Activated CD4-positive, alpha-beta T cell treated with anti-CD3 and anti-CD28 coated beads for 4 hours (primary cell): ENCODE measurements around the gene GPR33.
"Not testable (repeated sequence)": the region's sequence is repeated elsewhere in the genome, so short reads cannot be mapped to it uniquely, and the experiment has no call there.

Experiments
- DNase-seq, 2 donors: peaks; one replicate each; pipeline ENCODE4 v3.0.0-alpha.2; 2020

Gene GPR33, protein sequence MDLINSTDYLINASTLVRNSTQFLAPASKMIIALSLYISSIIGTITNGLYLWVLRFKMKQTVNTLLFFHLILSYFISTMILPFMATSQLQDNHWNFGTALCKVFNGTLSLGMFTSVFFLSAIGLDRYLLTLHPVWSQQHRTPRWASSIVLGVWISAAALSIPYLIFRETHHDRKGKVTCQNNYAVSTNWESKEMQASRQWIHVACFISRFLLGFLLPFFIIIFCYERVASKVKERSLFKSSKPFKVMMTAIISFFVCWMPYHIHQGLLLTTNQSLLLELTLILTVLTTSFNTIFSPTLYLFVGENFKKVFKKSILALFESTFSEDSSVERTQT

DNA sequence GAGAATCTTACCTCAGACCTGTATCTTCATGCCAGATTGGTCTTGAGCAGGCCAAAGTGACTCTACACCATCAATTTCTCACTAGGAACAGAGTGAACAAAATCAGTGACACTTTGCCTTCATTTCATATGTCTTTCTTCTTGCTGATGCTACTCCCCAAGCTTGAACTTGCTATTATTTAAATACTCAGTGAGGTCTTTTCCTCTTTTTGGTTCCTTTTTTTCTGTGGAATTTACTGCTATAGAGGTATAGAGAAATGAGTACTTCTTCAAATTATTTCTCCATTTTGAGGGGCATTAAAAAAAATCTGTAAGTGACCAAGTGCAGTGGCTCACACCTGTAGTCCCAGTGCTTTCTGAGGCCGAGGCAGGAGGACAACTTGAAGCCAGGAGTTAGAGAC lies at the start of gene GPR33:
GPR33 (minus strand) TSS at position 154 of the 400 bp plus-strand sequence. CDS start 4,074 bp downstream, outside the sequence.
- DNase-seq = no peak

DNA sequence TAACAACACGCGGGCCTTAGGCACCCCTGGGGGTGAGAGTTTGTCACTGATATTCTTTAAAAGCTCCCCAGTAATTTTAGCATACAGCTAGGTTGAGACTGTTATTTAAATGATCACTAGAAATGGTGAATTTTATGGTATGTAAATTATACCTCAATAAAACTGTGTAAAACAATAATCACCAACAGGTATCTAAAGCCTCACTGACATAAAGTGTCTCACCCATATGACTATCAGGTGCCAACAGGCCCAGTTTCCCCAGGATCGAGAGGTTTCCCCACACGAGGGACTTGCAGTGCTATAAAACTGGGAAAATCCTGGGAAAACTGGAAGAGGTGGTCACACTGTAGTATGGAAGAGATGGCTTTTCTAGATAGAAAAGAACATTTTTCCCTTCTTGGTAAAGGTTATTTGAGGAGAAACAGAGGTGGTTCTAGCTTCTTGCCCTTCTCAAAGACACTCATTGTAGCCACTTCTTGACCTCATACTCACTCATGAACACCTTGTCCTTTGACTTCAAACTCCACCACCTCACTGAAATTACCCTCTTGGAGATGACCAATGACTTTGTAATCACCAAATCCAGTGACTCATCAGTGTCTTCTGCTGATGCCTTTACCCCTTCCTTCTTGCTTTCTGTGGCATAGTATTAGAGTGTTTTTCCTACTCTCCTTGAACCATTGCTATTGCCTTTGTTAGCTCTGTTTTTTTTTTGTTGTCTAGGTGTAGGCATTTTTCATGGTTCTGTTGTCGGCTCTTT lies 48.5 kb upstream of the GPR33 start:
- no peak for DNase-seq

DNA sequence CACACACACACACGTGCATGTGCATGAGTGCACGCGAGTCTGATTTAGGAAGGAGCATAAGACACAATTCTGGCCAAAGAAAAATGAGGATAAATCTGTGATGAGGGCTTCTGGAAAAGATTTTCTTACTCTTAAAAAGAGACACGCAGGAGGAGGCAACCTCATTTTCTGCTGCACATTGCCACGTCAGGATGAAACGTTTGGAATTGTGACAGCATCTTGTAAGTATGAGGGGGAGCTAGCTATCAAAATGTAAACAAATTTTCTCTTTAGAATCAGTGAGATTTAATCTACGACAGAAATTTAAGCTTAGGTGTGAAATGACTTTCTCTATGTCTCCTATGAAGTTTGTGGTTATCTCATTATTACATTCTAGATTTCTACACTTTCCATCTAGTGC lies 42.3 kb upstream of the GPR33 start:
- DNase-seq = no peak

DNA sequence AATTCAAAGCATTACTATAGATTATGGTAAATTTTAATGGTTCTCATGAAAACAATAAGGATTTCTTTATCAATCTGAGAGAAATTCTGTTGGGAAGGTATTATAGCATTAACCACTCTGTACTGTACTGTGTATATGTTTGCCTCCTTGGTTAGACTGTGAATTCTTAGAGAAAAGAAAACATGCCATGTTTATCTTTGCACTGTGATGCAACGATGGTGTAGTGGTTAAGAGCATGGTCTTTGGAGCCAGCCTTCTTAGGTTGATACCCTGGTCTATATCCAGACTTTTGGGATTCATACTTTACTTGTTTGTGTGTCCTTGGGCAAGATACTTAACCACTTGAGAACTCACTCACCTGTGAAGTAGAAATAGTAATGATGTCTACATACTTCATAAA lies 41.2 kb upstream of the GPR33 start:
- no peak for DNase-seq

DNA sequence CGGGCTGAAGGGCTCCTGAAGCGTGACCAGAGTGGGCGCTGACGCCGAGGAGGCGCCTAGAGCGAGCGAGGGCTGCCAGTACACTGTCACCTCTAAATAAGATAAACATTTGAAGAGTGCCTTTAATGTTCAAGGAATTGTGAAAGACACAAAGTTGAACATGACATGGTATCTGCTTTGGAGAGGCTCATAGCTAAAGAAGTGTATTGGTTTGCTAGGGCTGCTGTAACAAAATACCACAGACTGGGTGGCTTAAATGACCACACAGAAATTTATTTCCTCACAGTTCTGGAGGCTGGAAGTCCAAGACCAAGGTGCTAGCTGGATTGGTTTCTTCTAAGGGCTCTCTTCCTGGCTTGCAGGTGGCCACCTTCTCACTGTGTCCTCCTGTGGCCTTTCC lies 39.7 kb upstream of the GPR33 start:
- no peak for DNase-seq

DNA sequence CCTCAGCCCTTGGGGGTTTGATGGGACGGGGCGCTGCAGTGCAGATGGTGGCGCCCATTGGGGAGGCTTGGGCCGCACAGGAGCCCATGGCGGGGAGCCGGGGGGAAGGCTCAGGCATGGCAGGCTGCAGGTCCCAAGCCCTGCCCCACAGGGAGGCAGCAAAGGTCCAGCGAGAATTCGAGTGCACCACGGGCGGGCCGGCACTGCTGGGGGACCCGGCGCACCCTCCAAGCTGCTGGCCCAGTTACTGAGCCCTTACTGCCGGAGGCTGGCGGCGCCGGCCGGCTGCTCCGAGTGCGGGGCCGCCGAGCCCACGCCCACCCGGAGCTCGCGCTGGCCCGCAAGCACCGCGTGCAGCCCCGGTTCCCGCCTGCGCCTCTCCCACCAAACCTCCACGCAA lies 39.2 kb upstream of the GPR33 start:
- no peak for DNase-seq

DNA sequence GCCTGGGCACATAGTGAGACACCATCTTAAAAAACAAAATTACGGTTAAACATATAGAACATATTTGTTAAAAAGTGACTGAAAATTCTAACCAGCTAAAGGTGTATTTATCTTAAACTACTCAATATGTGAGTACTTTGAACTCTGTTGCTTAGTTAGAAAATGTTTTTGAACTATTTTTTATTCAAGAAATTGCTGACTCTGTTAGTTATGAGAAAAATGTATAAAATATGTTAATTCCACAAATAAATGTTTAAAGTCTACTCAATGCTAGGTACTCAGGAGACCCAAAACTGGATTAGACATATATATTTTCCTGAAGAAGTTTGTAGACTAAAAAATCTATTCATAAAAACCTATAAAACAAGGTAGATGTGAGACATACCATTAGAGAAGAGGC lies 23.0 kb upstream of the GPR33 start:
- no peak for DNase-seq

DNA sequence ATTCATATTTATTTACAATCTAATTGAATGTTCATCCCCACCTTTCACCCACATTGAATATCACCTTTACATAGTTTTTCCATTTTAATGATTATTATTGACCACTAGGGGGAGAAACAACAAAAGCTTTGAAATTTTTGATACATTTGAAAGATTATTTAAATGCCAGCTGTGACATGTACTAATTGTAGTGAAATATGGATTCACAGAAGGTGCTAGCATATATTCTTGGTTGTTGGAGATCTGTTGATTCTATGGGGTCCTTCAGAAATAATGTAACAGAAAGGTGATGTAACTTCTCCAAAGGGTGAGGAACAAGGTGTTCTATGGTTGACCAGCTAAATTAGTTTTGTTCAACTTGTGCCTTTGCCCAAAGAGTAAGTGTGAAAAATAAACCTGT lies 22.4 kb upstream of the GPR33 start:
- DNase-seq = no peak

DNA sequence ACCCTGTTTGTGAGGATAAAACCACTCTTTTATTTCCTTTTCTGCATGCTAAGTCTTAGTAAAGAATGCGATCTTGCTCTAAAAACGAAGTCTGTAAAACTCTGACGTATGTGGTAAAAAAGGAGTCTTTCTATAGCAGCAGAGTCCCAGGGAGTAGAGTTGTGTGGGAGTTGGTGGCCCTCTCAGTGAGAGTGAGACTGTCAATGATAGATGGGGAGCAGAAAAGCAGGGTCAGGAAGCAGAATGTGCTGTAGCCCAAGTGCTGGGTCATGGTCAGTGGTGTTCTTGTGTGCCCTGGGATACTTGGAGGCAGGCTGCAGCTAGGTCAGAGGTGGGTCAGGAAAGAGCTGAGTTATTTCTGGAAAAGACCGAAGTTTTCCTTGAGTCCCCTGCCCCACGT lies 20.3 kb upstream of the GPR33 start:
- DNase-seq = no peak

DNA sequence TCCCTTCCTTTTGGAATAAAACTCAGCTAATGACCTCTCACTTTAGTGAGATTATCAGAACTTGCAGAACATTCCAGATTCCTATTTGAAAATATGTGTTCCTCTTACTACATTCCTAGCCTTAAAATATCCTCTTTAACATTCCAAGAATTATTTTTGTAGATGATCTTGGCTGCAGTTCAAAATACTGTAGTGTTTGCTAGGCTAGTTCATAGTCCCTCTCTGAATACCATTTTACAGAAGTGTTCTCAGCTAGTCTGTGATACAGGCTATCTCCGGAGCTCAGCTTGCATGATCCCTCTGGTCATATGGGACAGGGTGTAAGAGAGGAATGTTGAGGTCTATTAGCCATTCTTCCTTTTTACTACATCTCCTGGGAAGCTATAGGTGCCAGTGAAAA lies 17.6 kb upstream of the GPR33 start:
- no peak for DNase-seq

DNA sequence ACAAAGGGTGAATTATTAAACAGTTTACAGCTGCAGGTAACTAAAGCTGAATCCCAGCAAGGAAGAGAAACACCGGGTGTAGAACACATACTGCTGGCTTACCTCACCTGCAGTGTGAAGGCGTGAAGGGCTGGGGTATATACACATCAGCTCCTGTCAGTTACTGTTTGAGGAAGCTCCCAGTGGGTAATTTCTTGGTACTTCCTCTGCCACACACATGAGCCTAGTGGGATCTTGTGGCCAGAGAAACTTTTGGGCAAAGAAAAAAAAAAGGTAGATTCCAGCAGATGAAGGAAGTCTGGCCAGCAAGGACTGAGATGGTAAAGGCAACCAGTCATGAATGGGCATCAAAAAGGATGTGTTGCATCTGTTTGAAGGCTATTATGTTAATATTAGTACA lies 14.0 kb upstream of the GPR33 start:
- DNase-seq = no peak

DNA sequence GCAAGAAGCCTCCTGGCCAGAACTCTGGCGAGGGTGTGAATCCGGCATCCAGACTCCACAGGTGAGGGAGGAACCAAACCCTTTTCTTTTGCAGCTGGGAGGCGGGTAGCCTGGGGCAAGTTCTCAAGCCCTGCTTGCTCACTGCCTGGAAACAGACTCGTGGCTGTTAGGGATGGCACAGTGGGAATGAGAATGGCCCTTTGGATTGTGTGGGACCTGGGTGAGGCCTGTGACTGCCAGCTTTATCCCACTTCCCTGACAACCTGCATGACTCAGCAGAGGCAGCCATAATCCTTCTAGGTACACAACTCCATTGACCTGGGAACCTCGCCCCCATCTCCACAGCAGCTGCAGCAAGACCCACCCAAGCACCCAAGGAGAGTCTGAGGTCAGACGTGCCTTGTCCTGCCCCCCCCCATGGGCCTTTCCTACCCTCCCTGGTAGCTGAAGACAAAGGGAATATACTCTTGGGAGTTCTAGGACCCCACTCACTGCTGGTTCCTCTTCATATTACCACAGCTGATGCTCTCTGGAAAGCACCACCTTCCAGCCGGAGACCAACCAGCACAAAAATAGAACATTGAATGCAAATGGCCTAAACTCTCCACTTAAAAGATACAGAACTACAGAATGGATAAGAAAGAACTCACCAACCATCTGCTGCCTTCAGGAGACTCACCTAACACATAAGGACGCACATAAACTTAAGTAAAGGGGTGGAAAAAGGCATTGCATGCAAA lies 5.1 kb upstream of the GPR33 start:
- DNase-seq = no peak

DNA sequence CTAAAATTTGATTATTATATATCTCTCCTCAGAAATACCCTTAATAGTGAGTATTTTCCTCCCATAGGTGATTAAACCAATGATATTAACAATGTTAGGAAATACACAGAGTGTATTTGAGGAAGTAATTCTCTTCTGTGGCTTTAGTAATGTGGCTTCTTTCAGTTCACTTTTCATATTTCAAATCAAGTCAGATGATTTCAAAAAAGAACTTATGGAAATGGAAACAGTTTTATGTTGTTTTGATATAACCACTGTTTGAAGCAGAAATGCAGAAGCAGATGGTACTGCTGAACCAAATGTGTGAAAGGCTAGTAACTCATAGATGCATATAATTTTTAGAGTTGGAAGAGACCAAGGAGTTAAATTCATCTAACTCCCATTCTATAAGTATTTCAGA lies 1.9 kb upstream of the GPR33 start:
- DNase-seq = no peak

DNA sequence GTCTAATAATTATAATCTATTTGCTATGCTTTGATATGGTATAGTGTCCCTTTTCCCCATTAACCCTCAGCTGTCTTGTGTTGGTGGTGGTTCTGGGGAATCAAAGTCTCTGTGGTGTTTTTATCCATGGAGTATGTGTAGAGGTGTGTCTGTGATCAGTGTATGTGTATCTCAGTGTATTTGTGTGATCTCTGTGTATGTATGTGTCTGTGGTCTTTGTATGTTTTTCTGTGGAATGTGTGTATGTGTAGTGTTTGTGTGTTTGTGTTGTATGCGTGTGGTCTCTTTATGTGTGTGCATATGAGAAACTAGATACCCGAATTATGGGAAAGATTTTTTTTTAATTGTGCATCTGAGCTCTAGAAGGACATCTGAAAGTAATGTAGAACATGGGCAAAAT lies 1.1 kb downstream of the GPR33 start:
- DNase-seq = no peak

DNA sequence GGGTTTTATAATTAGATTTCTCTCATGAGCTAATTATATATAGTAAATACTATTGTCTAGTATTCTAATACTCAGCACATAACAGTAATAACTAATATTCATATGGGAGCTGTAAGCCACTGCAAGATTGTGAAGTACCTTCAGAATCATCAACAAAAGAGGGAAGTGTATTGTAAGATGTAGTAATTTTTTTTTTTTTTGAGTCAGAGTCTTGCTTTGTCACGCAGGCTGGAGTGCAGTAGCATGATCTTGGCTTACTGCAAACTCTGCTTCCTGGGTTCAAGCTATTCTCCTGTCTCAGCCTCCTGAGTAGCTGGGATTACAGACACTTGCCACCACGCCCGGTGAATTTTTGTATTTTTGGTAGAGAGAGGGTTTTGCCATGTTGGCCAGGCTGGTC lies 3.1 kb downstream of the GPR33 start:
- no peak for DNase-seq

DNA sequence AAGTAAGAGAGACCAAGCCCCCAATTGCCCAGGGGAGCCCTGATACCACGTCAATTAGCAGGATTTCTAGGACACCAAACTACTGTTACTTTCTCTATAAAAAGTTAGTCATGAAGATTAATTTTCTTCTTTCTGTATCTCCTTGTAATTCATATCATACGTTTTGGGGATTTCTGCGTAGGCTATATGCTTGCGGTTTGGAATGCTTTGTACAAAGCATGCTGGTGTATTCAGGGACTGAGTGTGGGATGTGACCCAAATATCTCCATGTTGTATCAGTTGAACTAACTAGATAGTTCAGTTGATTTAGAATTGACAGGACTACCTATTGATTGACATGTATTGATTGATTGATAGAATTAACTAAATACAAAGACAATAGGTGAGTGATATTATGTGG lies 7.7 kb downstream of the GPR33 start:
- DNase-seq = no peak

DNA sequence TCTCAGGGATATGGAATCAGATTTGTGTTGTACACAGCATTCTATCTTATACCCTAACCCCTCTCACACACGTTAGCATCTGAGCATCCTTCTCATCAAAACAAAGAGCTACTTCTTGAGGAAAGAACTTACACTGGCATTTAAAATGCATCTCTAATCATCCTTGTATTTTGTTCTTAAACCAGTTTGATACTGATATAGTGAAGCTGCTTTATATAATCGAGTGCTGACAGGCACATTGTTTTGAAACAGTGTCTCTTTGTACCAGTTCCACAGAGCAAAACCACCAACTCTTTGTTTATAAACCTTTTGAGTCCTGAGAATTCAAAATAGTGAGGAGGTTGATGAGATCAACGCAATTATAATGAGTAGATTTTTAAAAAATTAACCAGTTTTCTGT lies 8.8 kb downstream of the GPR33 start:
- no peak for DNase-seq

DNA sequence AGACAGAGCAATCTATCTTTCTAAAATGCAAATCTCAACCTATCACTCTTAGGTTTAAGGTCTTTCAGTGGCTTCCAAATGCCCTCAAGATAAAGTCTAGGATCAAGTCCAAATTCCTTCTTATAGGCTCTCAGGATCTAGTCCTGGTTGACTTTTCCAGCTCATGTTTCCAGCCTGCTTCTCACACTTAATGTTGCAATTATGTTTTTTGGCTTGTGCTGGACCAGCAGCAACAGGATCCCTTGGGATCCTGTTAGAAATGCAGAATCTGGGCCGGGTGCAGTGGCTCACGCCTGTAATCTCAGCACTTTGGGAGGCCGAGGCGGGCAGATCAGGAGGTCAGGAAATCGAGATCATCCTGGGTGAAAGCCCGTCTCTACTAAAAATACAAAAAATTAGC lies 10.6 kb downstream of the GPR33 start:
- DNase-seq = no peak

DNA sequence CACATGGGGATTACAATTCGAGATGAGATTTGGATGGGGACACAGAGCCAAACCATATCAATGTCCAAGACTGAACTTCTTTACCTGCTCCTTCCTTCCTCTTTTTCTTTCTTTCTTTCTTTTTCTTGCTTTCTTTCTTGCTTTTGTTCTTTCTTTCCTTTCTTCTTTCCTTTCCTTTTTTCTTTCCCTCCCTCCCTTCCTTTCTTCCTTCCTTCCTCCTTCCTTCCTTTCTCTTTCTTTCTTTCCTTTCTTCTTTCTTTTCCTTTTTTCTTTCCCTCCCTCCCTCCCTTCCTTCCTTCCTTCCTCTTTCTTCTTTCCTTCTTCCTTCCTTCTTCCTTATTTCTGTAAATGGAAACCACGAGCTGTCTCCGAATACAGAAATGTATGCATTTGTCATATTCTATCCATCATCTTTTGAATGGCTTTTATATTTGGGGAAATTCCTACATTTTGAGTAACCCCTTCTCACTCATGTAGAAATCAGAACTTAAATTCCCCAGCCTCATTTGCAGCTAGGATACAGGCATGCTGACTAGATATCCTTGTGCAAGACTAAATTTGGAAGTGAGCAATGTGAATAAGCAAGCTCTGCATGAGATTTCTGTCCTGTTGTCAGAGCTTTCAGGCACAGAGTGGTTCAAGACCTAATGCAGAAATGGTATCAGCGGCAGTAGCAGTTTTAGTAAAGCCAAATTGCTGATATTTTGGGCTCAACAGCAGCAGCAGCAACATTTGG lies 11.5 kb downstream of the GPR33 start:
- no peak for DNase-seq

DNA sequence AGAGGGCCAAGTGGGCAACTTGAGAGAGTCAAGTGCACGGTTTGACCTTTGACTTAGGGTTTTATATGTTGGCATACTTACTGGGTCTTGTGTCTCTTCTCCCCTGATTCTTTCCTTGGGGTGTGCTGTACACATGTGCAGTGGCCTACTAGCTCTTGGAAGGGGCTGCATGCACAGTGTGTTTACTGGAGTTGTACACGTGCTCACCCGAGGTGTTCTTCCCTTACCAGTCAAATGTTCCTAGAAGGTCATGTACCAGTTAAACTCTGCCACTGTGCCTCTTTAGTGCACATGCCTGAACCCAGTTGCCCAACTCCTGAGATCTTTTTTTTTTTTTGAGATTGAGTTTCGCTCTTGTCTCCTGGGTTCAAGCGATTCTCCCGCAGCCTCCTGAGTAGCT lies 21.3 kb downstream of the GPR33 start:
- no peak for DNase-seq

DNA sequence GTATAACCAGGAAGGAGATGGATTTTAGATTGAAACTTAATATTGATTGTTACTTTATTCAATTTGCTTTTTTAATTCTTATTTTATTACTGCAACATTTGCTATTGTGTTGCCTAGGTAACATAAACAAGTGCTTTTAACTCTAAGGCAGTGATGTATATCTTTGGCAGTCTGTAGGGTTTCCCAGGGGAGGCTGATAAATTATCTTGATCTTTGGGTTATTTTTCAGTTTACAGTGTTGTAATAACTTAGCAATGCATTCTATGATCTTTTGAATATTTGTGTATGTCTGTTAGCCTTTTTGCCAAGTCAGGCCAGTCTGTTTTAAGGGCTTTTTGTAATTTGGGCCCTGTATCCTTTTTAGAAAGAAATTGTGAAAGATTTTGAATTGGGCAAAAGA lies 22.7 kb downstream of the GPR33 start:
- DNase-seq = no peak

DNA sequence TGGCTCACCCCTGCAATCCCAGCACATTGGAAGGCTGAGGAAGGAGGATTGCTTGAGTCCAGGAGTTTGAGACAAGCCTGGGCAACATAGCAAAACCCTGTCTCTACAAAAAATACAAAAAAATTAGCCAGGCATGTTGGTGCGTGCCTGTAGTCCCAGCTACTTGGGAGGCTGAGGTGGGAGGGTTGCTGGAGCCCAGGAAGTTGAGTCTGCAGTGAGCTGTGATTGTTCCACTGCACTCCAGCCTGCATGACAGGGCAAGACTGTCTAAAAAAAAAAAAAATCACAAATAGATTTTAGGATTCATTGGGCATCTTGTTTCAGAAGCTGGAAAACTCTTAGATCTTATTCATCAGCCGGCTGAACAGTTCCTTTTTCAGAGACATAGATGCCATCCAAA lies 25.4 kb downstream of the GPR33 start:
- not testable (repeated sequence) for DNase-seq

DNA sequence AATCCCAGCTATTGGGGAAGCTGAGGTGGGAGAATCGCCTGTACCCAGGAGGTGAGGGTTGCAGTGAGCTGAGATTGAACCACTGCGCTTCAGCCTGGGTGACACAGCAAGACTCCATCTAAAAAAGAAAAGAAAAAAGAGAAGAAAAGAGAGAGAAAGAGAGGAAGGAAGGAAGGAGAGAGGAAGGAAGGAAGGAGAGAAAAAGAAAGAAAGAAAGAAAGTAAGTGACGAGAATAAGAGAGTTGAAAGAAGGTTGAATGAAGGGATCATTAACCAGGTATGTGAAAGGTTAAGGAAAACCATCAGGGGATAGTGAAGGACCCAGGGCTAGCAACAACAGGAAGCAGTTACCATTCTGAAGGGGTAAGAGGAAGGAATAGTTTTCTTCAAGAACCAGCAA lies 26.3 kb downstream of the GPR33 start:
- no peak for DNase-seq
